Activated CD4-positive, alpha-beta T cell treated with anti-CD3 and anti-CD28 coated beads for 48 hours (primary cell): ENCODE results near the gene DUS2.
"Not testable (repeated sequence)": the region's sequence is repeated elsewhere in the genome, so short reads cannot be mapped to it uniquely, and the experiment has no call there.

Experiments used
- DNase-seq: peaks from one replicate; pipeline ENCODE4 v3.0.0-alpha.2; 2020

Gene DUS2

GRCh38 chr16:68093816-68094613 is 70.9 kb downstream of the DUS2 start:
- no peak for DNase-seq

DNA sequence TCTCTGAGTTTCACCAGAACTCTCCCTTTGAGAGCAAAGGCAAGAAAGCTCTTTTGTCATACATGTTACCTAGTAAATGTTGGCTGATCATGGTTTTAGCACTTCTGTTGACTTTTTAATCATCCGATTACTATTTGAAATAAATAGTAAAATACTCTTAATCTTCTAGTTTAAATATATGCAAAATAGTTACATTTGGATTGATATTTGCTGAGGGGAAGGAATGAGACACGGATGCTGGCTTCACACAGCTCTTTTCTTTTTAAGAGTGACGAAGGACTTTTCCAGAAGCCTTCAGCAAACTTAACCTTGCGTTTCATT is 71.5 kb downstream of the DUS2 start:
- DNase-seq, result no peak

DNA sequence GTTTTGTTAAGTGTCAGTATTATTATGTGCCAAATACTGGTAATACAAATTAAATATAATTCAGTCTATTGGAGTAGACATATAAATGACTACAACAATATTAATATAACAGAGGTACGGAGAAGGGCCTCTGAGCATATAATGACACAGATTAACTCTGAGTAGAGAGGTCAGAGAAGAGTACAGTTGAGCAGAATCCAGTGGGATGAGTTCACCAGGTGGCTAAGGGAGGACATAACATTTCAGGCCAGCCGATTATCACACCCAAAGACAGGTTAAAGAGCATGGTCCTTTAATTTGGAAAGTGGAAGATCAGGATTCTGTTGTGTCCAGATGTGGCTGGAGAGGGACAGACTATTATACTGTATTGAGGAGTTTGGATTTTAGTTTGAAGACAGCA is 73.4 kb downstream of the DUS2 start:
- no peak for DNase-seq

DNA sequence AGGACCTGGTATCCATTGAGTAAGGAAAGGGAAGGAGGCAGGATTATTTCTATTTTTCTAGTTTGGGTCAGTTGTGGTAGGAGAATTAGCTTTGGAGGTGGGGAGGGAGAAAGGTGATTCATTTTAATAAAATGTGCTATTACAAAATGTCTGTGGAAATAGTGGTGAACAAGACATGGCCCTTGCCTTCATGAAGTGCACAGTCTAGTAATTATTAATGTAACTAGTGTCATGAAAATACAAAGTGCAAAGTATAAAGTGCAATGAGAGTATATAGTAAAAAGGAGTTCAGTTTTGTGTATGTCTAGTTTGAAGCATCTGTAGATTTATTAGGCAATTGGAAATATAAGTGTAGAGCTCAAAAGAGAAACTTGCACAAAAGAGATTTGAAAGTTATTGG is 74.0 kb downstream of the DUS2 start:
- DNase-seq, result no peak

- no peak for DNase-seq
Measured at GRCh38 chr16:68097895-68098294, 74.8 kb downstream of the DUS2 start.

DNA sequence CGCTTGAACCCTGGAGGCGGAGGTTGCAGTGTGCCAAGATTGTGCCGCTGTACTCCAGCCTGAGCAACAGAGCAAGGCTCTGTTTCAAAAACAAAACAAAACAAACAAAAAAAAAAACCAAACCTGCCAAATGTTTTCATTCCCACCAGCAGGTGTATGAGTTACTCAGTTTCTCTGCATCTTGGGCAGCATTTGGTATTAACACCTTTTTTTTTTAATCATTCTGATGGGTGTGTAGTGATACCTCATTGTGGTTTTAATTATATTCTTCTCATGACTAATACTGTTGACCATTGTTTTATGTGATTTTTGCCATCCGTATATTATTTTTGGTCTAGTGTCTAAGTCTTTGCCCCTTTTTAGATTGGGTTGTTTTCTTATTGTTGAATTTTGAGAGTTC is 77.4 kb downstream of the DUS2 start:
- no peak for DNase-seq

DNA sequence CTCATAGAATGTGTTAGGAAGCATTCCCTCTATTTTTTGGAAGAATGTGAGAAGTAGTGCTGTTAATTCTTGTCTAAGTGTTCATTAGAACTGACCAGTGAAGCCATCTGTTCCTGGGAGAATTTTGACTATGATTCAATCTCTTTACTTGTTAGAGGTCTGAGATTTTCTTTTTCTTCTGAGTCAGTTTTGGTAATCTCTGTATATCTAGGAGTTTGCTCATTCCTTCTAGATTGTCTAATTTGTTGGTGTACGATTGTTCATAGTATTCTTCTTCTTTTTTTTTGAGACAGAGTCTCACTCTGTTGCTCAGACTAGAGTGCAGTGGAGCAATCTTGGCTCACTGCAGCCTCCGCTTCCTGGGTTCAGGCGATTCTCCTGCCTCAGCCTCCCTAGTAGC is 82.5 kb downstream of the DUS2 start:
- DNase-seq, result no peak

- not testable (repeated sequence) for DNase-seq
Measured at GRCh38 chr16:68107230-68107928, 84.3 kb downstream of the DUS2 start.

GRCh38 chr16:68109156-68109555 is 86.1 kb downstream of the DUS2 start:
- DNase-seq, result not testable (repeated sequence)

DNA sequence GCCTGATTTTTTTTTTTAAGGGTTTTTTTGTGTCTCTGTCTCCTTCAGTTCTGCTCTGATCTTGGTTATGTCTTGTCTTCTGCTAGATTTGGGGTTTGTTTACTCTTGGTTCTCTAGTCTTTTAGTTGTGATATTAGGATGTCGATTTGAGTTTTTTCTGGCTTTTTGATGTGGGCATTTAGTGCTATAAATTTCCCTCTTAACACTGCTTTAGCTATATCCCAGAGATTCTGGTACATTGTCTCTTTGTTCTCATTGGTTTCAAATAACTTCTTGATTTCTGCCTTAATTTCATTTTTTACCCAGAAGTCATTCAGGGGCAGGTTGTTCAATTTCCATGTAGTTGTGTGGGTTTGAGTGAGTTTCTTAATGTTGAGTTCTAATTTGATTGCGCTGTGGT is 87.5 kb downstream of the DUS2 start:
- DNase-seq, result not testable (repeated sequence)

DNA sequence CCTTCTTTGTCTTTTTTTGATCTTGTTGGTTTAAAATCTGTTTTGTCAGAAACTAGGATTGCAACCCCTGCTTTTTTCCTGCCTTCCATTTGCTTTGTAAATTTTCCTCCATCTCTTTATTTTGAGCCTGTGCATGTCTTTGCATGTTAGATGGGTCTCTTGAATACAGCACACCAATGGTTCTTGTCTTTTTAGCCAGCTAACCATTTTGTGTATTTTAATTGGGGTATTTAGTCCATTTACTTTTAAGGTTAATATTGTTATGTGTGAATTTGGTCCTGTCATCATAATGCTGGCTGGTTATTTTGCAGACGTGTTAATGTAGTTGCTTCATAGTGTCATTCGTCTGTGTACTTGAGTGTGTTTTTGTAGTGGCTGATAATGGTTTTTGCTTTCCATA is 88.3 kb downstream of the DUS2 start:
- no peak for DNase-seq

DNA sequence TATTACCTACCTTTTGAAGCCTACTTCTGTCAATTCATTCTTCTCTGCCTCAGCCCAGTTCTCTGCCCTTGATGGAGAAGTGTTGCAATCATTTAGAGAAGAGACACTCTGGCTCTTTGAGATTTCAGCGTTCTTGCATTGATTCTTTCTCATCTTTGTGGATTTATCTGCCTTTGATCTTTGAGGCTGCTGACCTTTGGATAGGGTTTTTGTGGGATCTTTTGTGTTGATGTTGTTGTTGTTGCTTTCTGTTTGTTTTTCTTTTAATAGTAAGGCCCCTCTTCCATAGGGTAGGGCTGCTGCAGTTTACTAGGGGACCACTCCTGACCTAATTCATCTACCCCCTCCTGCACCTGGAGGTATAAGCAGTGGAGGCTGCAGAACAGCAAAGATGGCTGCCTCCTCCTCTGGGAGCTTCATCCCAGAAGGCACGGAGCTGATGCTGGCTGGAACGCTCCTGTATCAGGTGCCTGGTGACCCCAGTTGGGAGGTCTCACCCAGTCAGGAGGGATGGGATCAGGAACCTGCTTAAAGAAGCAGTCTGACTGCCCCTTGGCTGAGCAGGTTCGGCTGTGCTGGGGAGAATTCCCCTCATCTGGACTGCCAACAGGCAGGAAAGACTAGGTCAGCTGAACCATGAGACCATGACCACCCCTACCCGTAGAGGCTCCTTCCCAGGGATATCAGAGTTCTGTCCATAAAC is 90.1 kb downstream of the DUS2 start:
- no peak for DNase-seq

DNA sequence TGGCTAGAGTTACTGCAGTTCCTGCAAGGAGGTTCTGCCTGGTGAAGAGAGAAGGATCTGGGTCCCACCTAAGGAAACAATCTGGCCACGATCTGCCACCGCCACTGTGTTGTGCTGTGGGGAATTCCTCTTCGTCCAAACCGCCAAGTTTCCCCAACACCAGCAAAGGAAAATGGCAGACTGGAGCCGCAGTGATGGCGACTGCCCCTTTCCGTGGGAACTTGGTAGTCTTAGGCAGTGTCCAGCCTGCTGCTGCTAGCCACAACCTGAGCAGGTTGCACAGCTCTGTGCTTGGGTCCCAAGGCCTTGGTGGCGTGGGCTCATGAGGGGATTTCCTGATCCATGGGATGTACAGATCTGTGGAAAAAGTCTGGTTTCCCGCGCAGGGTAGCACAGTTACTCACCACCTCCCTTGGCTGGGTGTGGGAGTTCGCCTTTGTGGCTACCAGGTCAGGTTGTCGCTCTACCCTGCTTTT is 90.7 kb downstream of the DUS2 start:
- no peak for DNase-seq

DNA sequence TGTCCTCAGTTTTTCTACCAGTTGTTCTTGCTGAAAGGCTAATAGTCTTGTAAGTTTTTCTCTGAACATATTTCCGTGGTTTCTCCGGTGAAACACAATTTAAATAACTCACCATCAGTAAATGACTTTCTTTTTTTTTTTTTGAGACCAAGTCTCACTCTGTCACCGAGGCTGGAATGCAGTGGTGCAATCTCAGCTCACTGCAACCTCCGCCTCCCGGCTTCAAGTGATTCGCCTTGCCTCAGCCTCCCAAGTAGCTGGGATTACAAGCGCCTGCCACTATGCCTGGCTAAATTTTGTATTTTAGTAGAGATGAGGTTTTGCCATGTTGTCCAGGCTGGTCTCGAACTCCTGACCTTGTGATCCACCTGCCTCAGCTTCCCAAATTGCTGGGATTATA is 91.9 kb downstream of the DUS2 start:
- not testable (repeated sequence) for DNase-seq

GRCh38 chr16:68115851-68116250 is 92.8 kb downstream of the DUS2 start:
- DNase-seq, result no peak

DNA sequence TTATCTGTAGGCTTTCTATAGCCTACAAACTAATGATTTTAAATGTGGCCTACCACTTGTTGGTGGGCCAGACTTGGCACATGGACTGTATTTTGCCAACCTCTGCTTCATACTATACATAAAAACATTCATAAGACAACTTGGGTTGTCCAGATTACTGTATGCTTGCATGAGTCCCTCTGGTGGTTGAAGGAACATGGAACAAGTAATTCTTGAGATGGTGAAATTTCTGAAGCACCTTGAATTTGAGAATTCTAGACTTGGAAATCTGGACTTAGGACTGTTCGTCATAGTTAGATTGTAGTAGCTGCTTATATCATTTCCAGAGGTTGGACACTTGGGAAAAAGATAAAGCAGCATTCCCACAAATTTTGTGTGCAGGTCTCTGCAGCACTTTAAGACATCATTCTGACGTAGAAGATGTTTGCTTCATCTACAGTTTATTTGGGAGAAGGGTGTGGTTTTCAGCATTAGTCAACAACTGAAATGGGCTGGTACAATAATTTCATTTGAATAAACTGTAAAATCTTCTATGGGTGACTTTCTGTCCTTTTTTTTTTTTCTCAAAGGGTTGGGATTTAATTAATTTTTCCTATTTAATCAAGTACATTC is 93.3 kb downstream of the DUS2 start:
- DNase-seq, result no peak

DNA sequence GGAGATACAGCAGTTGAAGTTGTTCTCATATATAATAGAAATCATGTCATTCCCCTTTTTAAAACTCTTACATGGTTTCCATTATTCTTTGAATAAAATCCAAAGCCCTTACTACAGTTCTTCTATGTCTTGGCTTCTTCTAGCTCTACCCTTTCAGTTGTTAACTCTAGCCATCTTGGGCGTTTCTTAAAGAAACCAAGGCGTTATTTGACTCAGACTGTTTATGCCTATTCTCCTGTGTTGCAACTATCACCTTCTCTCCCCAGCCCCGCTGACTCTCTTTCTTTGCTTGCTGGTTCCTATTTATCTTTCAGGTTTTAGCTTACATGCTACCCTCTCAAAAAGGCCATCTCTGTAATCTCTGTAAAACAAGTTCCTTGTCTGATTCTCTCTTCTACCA is 94.8 kb downstream of the DUS2 start:
- no peak for DNase-seq

- not testable (repeated sequence) for DNase-seq
Measured at GRCh38 chr16:68118954-68119353, 95.9 kb downstream of the DUS2 start.

DNA sequence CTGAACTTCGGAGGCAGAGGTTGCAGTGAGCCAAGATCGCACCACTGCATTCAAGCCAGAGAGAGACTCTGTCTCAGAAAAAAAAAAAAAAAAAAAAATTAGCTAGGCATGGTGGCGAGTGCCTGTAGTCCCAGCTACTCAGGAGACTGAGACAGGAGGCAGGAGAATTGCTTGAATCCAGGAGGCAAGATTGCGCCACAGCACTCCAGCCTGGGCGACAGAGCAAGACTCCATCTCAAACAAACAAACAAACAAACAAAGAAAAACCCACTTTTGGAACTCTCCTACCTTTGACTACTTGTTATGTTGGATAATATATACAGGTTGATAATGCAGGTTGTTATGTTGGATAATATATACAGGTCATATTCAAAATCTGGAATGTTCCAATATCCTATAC is 97.4 kb downstream of the DUS2 start:
- not testable (repeated sequence) for DNase-seq

DNA sequence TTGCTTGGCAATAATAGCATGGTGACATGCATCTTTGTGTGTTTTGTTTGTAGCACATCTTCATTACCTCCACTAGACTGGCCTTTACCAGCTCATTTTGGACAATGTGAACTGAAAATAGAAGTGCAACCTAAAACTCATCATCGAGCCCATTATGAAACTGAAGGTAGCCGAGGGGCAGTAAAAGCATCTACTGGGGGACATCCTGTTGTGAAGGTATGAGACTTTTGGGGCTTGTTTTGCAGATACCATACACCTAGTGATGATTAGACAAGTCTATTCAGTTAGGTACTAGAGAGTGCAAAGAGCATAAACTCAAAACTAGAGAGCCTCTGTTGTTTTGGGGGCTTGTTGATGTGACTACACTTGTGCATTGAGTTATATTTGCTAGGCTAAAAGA is 103.3 kb downstream of the DUS2 start:
- no peak for DNase-seq

- DNase-seq, result no peak
Measured at GRCh38 chr16:68128577-68129305, 105.7 kb downstream of the DUS2 start.
